ENCODE measurements around the gene OPRD1.

Gene OPRD1

DNA sequence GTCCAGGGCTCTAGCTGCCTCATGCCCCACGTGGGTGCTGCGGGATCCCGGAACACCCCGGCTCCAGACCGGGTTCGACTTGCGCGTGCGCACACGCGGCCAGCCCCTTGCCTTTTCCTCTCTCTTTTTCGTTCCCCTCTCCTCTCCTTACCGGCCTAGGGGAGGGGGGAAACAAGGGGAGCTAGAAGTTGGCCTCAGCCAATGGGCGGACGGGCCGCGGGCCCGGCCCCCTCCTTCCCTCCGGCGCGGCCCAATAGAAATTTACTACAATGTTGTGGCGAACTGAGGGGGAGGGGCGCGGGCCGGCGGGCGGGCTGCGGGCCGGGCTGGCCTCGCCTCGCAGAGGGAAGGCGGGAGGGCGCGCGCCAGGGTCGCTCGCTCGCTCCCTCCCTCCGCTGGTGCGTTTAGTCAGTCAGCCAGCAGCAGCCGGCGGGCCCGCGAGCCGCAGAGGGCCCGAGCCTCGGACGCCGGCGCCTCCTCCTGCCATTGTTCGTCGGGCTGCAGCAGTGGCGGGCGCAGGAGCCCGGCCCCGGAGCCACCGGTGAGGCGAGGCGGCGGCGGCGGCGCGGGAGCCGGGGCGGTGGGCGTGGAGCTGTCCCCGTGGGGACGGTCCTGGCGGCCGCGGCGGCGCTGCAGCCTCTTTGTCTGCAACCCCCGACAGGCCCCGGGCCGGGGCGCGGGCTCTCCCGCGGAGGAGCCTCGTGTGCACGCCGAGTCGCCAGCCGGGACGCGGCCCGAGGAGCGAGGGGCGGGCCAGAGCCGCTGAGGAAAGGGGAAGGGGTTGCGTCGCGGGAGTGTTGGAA lies 102.5 kb downstream of the OPRD1 start, which contains the start of gene EPB41:
Gene EPB41 (plus strand): TSS at position 342 of the 803 bp plus-strand sequence. CDS start 72,869 bp downstream, outside the sequence.
- DNase-seq = peak; percentile 91 to 93

DNA sequence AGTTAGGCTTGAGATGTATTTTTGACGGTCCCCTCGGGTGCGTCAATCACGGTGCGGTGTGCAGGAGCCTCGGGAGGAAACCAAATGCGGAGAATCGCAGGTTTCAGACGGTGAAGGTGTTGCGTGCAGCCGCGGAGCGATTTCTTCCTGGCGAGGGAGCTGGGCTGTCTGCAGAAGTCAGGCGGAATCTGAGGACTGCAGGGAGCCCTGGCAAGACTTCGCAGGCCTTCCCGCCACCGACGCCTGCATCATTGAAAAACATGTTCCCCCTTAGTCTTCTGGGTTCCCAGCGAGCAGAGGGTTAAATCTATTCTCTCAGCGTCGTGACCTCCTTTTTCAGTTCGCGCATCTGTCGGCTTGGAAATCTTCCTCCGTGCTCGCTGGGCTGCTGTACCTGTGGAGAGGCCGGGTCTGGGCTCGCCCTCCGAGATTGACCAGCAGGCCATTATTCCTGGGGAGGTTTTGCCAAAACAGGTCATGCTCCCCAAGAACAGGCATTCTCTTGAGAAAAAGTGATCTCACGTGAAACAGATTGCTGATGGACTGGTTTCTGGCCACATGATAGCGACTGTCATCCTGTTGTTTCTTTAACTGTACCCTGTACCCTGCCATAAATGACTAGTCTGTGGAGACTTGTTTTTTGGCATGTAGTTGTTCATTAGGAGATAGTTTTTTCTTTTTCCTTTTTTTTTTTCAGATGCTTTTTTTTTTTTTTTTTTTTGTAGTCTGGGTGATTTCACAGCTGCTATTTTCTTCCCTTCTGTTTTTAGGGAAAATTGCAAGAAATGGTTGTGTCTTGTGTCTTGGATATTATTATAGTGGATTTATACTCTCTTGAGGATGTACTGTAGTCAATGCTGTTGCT lies 103.3 kb downstream of the OPRD1 start:
- DNase-seq = peak; percentile 10 to 45

DNA sequence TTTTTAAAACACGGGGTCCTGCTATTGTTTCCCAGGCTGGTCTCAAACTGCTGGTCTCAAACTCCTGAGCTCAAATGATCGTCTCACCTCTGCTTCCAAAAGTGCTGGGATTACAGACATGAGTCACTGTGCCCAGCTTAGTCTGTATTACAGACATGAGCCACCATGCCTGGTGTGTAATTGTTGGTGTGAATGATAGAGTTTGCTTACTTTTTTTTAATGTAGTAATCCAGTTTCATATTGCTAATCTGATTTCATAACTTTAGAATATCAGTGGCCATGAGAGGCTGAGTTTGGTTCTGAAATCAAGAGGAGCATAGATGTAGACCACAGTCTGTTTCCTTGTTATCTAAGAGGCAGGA lies 105.8 kb downstream of the OPRD1 start:
- no peak for DNase-seq
